Transverse colon (tissue), 4 donors: ENCODE data around the gene GFAP.

Experiments
- CTCF ChIP-seq, 5 experiments: fragments of 200-600 bp in 3 of 5; fragments of 450-650 bp in 2 of 5; sonication (generic) in 3 of 5; IDR thresholded peaks; 1 replicate in 2 of 5; 2 replicates in 3 of 5; pipeline ENCODE4 v1.5.1; 2016 to 2017; ENCODE audit warnings: antibody characterized with exemption in 5 of 5, inconsistent platforms in 3 of 5, mild to moderate bottlenecking in 2 of 5, moderate library complexity in 1 of 5
- EP300 ChIP-seq: sonication (generic); formaldehyde crosslinking; IDR thresholded peaks from one replicate; pipeline ENCODE4 v1.6.1; 2017; ENCODE audit warnings: antibody characterized with exemption, low read depth
- POLR2A ChIP-seq: fragments of 450-650 bp; IDR thresholded peaks from one replicate; pipeline ENCODE4 v1.6.1; 2016; ENCODE audit warnings: antibody characterized with exemption, mild to moderate bottlenecking, moderate library complexity
- POLR2AphosphoS5 ChIP-seq, 3 donors: sonication (generic); formaldehyde crosslinking; IDR thresholded peaks; one replicate each; pipeline ENCODE4 v1.6.1; 2016; ENCODE audit warnings: antibody characterized with exemption in 3 of 3

GRCh38 chr17:44892250-44892649 lies 23.1 kb downstream of the GFAP start:
- TF ChIP-seq EP300: no peak
- no peak for TF ChIP-seq POLR2AphosphoS5 (IDR thresholded peaks at IDR 0.05)
- TF ChIP-seq POLR2A: no peak
- no peak for TF ChIP-seq CTCF (IDR thresholded peaks at IDR 0.05)
